GM19035 (cell line): ENCODE results near the gene CACNA2D1.

Experiments
- ATAC-seq: cut with Tn5 transposase; IDR thresholded peaks from one replicate; pipeline ENCODE4 v1.9.1; 2021; ENCODE audit not compliant: unreplicated experiment

Gene CACNA2D1

DNA sequence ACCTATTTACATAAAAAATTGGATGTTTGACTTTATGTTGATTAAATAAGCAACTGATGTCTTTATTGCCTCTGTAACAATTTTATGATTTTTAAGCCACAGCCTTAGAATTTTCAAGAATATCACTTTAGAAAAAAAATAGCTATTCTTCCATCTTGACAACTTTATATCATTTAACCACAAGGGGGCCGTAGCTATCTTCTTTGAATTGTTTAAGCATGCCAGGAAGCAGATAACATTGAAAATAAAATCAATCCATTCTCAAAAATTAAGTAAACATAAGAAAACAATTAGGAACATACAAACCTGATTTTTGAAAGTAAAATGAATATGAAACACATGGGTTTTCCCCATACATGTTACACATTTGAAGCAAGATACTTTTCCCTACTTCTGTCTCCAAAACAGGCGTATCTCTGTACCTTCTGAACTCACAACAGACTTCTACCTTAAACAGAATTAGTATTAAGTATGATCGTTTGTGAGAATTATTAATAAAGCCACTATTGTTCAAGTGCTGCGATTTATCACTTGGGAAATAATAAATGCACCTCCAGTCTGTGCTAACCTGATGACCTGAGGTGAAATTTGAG lies 209.0 kb downstream of the CACNA2D1 start:
- no peak for ATAC-seq

- no peak for ATAC-seq
Measured at GRCh38 chr7:82230811-82231581, 212.6 kb downstream of the CACNA2D1 start.

DNA sequence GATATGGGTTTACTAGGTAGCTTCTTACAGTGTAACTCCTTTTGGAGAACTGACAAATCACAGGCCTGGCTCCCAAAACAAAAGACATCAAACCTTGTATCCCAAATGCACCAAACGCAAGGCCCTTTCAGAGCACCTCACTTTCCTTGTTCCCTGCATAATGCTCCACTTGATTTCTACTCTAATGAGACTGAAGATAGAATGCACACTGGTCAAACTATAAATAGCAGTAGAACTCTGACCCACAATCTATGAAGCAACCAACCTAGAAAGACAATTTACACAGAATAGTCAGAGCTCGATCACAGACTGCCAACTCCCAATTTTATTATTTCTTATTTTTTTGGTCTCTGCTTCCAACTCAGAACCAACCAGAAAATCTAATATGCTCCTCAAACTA lies 214.4 kb downstream of the CACNA2D1 start:
- no peak for ATAC-seq

GRCh38 chr7:82226191-82226590 lies 217.4 kb downstream of the CACNA2D1 start:
- no peak for ATAC-seq

DNA sequence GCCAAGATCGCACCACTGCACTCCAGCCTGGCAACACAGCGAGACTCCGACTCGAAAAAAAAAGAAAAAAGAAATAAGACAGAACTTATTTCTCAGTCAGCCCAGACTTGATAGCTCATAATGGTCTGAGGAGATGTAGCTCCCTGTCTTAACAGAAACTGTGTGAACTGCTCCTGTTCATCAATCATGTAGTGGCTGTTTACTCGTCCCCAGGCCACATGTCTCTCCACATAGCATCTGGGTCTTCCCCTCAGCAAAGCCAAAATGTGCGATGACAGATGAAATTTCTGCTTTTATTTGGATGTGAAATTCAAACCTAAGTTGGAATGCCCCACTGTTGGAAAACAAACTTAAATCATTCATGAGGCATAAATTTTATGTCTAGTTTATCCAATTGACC lies 219.0 kb downstream of the CACNA2D1 start:
- ATAC-seq: no peak

- no peak for ATAC-seq
Measured at GRCh38 chr7:82223580-82223979, 220.0 kb downstream of the CACNA2D1 start.

DNA sequence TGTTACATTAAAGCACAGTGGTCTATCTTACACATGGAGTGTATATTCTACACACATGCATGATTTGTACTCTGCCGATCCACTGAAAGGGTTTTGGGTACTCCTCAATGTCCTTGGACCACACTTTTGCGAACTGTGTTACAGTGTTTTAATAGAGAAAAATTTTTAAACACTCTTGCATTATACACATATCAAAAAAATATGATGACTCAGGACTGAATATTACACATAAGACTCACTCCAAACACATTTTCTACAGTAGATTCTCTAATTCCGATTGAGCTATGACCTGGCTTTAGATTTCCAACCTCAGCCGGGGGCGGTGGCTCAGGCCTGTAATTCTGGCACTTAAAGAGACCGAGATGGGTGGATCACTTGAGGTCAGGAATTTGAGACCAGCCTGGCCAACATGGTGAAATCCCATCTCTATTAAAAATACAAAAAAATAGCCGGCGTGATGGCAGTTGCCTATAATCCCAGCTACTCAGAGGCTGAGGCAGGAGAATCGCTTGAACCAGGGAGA lies 222.4 kb downstream of the CACNA2D1 start:
- ATAC-seq: no peak

GRCh38 chr7:82212466-82212865 lies 231.1 kb downstream of the CACNA2D1 start:
- no peak for ATAC-seq

DNA sequence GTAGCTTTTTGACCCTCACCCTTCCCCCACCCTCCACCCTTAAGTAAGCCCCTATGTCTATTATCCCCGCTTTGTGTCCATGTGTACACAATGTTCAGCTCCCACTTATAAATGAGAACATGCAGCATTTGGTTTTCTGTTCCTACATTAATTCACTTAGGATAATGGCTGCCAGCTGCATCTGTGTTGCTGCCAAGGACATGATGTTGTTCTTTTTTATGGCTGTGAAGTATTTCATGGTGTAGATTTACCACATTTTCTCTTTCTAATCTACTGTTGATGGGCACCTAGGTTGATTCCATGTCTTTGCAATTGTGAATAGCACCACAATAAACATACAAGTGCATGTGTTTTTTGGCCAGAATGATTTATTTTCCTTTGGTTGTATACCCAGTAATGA lies 232.2 kb downstream of the CACNA2D1 start:
- ATAC-seq: no peak

- ATAC-seq: no peak
Measured at GRCh38 chr7:82210416-82211184, 233.0 kb downstream of the CACNA2D1 start.

DNA sequence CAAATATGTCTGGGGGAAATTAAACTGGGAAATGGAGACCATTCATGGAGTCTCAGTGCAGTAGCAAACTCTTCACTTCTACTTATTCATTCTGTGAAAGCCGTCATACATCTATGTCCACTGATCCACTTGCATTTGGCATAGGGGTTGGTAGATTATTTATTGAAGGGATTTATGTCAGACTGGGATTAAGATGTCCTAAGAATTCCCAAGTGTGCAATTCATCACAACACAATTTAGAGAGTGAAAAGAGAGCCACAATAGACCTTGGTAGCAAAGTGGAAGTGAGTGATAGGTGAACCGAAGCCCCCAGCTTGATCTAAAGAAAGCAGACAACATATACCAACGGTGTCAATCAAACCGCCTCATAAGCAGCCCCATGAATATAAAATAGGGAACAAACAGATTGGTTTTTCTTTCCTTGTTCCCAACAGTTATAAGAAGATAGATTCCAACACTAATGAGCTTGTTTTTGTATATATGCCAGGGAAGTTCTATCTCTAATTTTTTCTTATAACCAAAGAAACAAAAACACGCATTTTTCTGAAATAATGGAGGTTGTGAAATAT lies 234.3 kb downstream of the CACNA2D1 start:
- no peak for ATAC-seq

- ATAC-seq: no peak
Measured at GRCh38 chr7:82204694-82205093, 238.9 kb downstream of the CACNA2D1 start.

- no peak for ATAC-seq
Measured at GRCh38 chr7:82202965-82203364, 240.6 kb downstream of the CACNA2D1 start.

- ATAC-seq: no peak
Measured at GRCh38 chr7:82202107-82202506, 241.5 kb downstream of the CACNA2D1 start.

- no peak for ATAC-seq
Measured at GRCh38 chr7:82200601-82201000, 243.0 kb downstream of the CACNA2D1 start.

DNA sequence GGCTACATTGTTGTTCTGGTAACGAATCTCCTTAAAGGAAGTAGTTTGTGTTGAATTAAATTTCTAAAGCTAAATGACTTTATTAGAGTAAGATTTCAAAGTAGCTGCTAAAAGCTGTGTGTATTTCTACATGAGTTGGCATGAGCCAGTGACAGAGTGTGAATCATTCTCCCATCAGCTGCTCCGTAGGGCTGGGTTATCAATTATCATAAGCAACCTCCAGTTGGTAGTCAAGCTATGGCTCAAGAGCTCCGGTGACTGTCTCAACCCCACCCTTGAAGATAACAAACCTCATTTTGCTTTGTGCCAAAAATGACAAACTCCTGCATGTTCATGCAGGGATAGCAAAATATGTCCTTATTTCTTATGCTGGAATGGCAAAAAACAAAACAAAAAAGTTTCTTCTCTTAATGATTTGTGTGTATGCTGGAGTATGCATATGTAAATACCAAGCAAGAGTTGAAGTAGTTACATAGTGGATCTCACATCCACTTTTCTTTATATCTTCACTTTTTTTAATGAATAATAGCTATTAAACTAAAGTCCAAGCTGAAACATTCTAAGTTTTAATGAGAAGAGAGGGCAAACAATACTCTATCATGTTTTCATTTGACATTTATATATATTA lies 249.4 kb downstream of the CACNA2D1 start:
- no peak for ATAC-seq

GRCh38 chr7:82188636-82189035 lies 254.9 kb downstream of the CACNA2D1 start:
- no peak for ATAC-seq

- ATAC-seq: no peak
Measured at GRCh38 chr7:82185443-82185842, 258.1 kb downstream of the CACNA2D1 start.

DNA sequence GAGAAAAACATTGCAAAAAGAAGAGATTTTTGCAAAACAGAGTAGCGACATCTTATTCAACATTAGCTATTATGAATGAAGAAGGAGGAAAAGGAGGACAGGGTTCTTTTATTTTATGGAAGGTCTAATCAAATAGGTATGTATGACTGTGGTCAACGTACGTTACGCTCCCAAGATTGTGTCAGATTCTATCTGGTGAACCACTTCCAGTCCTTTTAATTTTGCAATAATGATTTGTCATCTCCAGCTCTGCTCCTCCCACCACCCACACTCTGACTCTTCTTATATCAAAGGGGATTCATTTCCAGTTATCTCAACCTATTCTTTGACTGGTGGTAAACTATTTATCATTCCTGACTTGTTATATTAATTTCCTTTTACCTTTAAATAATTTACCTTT lies 259.9 kb downstream of the CACNA2D1 start:
- no peak for ATAC-seq

DNA sequence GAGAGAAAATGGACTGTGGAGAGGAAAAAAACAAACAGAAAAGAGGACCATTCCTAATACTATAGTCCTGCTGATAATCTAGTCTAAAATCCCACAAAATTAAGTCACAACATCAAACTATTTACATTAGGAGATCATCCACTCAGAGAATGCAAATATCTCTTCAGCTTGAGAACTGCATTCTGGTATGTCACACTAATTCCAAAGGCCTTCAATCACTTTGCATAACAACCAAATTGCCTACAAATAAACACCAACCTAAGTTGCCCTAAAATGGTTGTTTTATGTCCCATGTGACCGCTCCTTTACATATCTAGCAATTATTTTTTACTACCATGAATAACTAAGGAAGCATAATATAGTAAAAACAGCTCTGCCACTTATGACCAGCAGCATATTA lies 264.3 kb downstream of the CACNA2D1 start:
- ATAC-seq: no peak

DNA sequence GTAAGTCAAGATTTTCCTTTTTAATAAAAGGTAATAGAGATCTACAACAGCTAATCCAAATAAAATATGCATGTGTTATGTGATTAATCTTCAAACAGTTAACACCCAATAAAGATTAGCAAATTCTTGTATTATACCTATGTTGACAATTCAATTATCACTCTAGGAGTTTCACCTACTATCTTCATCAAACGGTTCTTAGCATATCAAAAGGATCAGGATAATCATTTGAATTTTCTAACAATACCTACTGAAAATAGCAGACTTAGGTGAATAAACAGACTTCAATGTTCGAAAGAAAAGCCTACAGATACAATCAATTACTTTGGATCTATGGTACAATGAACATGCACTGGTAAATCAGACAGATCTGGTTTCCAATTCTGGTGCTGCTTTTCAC lies 268.3 kb downstream of the CACNA2D1 start:
- no peak for ATAC-seq
